ENCODE results near the gene SEC14L2.
A peak's percentile ranks its signal among the peaks of the same experiment; 100 is the strongest.

SEC14L2 gene

GRCh38 chr22:30408388-30409102 lies 11.7 kb downstream of the SEC14L2 start:
- no peak for DNase-seq

DNA sequence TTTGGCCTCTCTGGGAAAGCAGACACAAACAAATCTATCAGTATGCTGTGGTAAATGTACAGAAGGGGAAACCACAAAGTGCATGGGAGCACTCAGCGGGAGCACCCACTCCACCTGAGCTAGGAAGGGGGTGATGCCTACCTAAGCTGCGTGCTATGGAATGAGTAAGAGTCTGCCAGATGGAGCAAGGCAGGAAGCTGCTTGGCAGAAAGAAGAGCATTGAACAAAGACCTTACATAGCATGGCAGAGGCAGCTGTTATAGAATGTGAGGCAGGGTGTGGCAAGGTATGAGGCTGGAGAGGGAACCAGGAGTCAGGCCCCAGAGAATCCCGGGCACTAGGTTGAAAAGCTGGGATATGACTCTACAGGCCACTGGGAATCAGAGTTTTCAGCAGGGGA lies 15.0 kb downstream of the SEC14L2 start:
- DNase-seq: no peak

GRCh38 chr22:30413001-30413400 lies 16.2 kb downstream of the SEC14L2 start:
- no peak for DNase-seq

DNA sequence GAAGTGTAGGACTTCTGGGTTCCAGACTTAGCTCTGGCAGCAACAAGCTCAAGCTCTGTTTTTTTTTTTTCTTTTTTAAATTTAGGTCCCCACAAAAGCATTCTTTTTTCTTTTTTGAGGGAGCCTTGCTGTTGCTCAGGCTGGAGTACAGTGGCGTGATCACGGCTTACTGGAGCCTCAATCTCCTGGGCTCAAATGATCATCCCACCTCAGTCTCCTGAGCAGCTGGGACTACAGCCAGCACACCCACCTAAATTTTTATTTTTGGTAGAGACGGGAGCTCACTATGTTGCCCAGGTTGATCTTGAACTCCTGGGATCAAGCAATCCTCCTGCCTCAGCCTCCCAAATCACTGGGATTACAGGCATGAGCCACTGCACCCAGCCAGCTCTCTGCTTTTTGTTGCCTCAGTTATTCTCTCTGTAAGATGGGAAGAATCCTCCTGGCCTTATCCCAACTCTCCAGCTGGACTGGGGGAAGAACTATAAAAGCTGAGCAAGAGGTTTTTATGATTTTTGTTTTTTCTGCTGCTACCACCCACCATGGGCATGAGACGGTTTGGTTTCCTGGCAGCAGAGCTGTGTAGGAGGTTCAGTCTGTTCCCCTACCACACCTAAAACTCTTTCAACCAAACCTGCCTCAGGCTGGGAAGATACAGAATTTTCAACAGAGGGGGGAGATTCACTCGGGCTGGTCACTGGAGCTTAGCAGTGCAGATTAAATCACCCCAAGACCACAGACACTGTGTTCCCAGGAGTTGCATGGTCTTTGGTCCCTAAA lies 17.1 kb downstream of the SEC14L2 start:
- DNase-seq: no peak

- no peak for DNase-seq
These were observed 17.8 kb downstream of the SEC14L2 start for GRCh38 chr22:30414525-30415047.

- no peak for DNase-seq
These were observed 19.6 kb downstream of the SEC14L2 start for GRCh38 chr22:30416403-30416802.

DNA sequence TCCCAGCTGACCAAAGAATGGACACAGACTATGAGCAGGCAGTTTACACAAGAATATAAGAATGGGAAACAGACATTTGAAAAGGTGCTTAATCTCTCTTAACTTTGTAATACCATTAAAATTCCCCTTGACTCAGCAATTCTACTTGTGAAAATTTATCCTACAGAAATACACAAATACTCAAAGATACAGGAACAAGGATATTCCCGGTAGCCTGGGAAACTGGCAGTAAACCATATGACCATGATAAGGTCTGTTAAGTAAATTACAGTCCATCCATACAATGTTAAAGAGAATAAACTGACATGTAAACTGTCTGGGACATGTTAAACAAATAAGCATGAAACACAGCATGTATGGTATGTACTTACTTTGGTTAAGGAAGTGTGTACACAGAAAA lies 20.0 kb downstream of the SEC14L2 start:
- DNase-seq: no peak

- no peak for DNase-seq
These were observed 23.7 kb downstream of the SEC14L2 start for GRCh38 chr22:30420347-30421125.

- no peak for DNase-seq
These were observed 25.1 kb downstream of the SEC14L2 start for GRCh38 chr22:30421695-30422480.

DNA sequence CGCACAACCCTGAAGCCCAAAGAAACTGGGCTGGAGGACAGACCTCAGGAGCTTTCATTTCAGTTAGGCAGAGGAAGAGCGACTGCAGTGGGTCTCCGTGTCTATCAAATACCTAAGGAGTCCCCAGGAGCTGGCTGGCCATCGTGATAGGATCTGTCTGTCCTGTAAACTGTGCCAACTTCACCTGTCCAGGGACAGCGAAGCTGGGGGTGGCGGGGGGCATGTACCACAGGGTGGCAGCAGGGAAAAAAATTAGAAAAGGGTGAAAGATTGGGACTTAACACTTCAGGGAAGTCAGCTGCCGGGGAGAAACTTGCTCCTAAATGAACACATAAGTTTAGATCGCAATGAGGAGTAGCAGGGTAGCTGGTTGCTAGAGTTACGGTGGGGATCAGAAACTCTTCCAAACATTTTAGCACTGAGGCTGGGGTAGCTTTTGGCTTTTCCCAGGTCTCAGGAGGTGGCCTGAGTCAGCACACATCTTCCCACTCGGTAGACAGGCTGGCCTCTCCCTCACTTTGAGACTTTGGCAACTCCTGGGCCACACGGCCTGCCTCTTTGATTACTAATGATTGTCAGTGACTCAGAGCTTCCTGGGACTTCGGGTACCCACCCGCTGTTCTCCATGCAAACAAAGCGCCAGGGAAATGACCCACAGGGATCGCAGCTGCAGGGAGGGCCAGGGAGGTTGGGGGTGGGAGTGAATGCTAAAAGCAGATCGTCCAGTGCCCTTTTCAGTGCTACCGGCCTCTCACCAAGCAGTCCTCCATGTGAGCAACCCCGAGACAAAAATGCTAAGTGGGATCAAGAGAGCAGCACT lies 25.9 kb downstream of the SEC14L2 start:
- no peak for DNase-seq

DNA sequence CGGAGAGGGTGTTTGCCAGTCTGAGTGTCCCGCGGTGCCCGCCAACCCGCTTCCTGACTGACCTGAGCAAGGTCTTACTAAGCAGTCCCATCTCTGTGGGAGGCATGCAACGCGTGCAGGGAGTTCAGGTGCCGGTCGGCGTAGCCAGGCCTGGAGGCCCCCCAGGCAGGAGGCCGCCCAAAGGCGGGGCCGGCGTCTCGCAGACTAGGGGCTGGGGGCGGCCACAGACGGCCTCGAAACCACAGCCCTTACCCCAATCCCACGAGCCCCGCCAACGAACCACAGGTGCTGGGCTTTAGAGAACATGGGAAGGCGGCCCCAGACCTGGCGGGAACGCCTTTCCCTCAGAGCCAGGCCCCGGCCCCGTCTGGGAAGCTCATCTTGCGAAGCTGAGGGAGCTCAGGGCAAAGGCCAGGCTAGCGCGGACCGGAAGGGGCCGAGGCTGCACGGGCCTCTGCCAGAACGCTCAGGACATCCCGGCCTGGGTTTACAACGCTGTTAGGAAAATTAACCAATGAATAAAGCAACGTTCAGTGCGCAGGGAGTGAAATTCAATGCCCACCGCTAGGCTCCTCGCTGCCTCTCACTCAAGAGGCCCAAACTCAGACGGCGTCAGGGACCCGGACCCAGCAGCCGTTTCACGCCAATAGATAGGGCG lies 26.6 kb downstream of the SEC14L2 start:
- DNase-seq: no peak

- DNase-seq: peak; percentile 98
These were observed 27.2 kb downstream of the SEC14L2 start for GRCh38 chr22:30423959-30424533.

DNA sequence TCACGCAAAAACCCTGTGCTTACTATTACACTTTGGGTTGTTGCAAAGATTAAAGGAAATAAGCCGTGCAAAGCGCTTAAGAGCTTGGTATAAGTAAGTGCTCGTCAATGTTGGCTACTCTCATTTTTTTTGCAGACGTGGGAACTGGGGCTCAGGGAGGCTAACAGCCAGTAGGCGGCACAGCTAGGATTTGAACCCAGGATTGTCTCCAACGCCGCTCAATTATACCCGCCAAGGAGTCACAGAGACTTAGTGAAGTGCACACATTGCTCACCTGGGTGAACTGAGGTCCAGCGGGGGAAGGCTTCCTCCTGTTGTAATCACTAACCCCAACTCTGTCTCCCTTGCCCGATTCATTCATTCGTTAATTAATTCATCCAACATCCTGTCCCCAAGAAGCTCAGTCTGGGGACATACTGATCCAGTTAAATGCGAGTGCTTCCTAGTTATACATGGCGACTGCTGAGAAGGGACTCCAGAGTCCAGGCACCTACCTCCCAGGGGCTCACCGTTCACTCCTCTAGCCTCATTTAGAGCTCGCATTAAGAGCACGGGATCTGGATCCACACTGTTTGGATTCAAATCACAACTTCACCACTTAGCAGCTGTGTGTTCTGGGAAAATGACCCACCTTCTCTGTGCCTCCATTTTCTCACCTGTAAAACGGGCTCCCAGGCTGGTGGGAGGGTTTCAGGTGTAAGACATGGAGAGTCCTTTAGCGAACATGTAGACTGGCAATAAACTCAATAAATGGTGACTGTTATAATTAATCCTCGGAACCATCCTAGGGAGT lies 27.9 kb downstream of the SEC14L2 start:
- no peak for DNase-seq

DNA sequence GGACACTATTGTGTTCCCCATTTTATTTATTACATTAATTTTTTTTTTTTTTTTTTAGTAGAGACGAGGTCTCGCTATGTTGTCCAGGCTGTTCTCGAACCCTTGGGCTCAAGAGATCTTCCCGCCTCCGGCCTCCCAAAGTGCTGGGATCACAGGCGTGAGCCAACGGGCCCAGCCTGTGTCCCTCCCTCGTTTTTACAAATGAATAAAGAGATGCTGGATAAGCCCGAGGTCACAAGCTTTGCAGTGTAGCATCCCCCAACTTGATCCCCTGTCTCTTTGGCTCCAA lies 28.5 kb downstream of the SEC14L2 start:
- DNase-seq: no peak

GRCh38 chr22:30425616-30426387 lies 29.0 kb downstream of the SEC14L2 start, which contains the start of gene MTFP1:
Gene MTFP1 (plus strand): TSS chr22:30425768. CDS start chr22:30425880, 112 bp downstream.
- DNase-seq: peak; percentile 29

GRCh38 chr22:30426388-30427353 lies 29.9 kb downstream of the SEC14L2 start:
- DNase-seq: peak; percentile 46

DNA sequence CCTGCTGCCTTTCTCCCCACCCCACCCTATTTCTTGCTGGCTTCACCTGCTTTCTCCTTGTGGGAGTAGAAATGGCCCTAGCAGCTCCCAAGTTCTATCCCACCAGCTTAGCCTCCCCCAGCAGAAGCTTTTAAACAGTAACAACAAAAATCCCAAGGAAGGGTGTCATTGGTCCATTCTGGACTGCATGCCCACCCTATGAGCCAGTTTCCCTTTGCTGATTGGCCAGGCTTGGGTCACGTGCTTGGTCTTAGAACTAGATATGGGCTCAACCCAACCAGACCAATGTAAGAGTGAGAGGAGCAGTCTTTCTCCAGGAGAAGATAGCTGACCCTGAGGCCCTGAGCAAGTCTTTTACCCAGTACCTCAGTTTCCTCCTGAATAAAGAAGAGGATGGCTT lies 31.1 kb downstream of the SEC14L2 start:
- DNase-seq: no peak

- DNase-seq: no peak
These were observed 33.1 kb downstream of the SEC14L2 start for GRCh38 chr22:30429887-30430286.
